Erythroblast (primary cell): Measurements from ENCODE around the gene C1QTNF1.

ENCODE experiments used
- DNase-seq, 2 experiments: peaks; one replicate each; lab custom pipeline; 2025; lab: John Stamatoyannopoulos, UW
- GATA1 ChIP-seq: IDR thresholded peaks from 2 replicates; pipeline ENCODE4 v1.6.1; 2011; ENCODE audit warnings: low read depth, mild to moderate bottlenecking, control low read depth, low read length, moderate library complexity
- POLR2A ChIP-seq: IDR thresholded peaks from 2 replicates; pipeline ENCODE4 v1.6.1; 2011; ENCODE audit warnings: mild to moderate bottlenecking, low read length

C1QTNF1 gene

GRCh38 chr17:79088247-79088996, 64.5 kb downstream of the C1QTNF1 start:
- no peak for DNase-seq
- no peak for TF ChIP-seq GATA1
- no peak for TF ChIP-seq POLR2A

- DNase-seq = no peak
- TF ChIP-seq GATA1 = no peak
- no peak for TF ChIP-seq POLR2A
Measured at GRCh38 chr17:79088997-79089328, 65.0 kb downstream of the C1QTNF1 start.

GRCh38 chr17:79089720-79090442, 65.9 kb downstream of the C1QTNF1 start:
- no peak for DNase-seq
- TF ChIP-seq POLR2A = no peak
- no peak for TF ChIP-seq GATA1

- no peak for DNase-seq
- TF ChIP-seq GATA1 = no peak
- TF ChIP-seq POLR2A = no peak
Measured at GRCh38 chr17:79090443-79091225, 66.7 kb downstream of the C1QTNF1 start.

- DNase-seq = no peak
Measured at GRCh38 chr17:79091226-79091670, 67.3 kb downstream of the C1QTNF1 start.

GRCh38 chr17:79092567-79092966, 68.6 kb downstream of the C1QTNF1 start:
- TF ChIP-seq POLR2A = no peak
- TF ChIP-seq GATA1 = no peak
- no peak for DNase-seq

More at GRCh38 chr17:79091226-79091670, 67.3 kb downstream of the C1QTNF1 start:
- TF ChIP-seq POLR2A (no peak), GATA1 (no peak)

GRCh38 chr17:79093270-79093669, 69.3 kb downstream of the C1QTNF1 start:
- DNase-seq = no peak
- no peak for TF ChIP-seq POLR2A
- TF ChIP-seq GATA1 = no peak

GRCh38 chr17:79094261-79094660, 70.3 kb downstream of the C1QTNF1 start:
- no peak for DNase-seq
- TF ChIP-seq GATA1 (no peak), POLR2A (no peak)

- no peak for DNase-seq
- no peak for TF ChIP-seq POLR2A
- no peak for TF ChIP-seq GATA1
Measured at GRCh38 chr17:79095345-79096055, 71.5 kb downstream of the C1QTNF1 start.

- no peak for DNase-seq
Measured at GRCh38 chr17:79096477-79096876, 72.5 kb downstream of the C1QTNF1 start.

GRCh38 chr17:79097226-79098055, 73.5 kb downstream of the C1QTNF1 start:
- no peak for DNase-seq
- TF ChIP-seq GATA1 = no peak
- TF ChIP-seq POLR2A = no peak

More at GRCh38 chr17:79096477-79096876, 72.5 kb downstream of the C1QTNF1 start:
- TF ChIP-seq POLR2A (no peak), GATA1 (no peak)

- no peak for DNase-seq
- TF ChIP-seq POLR2A (no peak), GATA1 (no peak)
Measured at GRCh38 chr17:79098282-79098867, 74.4 kb downstream of the C1QTNF1 start.
